PC-3 (cell line): Measurements from ENCODE around the gene SLC6A17.

Experiments
- CTCF ChIP-seq: fragments of 300-600 bp; sonication (generic); conservative IDR thresholded peaks from 2 replicates; pipeline ENCODE4 v1.5.1; 2017; ENCODE audit warnings: antibody characterized with exemption, low read depth, mild to moderate bottlenecking, low read length
- EZH2 ChIP-seq: fragments of 300-600 bp; sonication (generic); IDR thresholded peaks from one replicate; pipeline ENCODE4 v1.6.1; 2017; ENCODE audit warnings: antibody characterized with exemption, mild to moderate bottlenecking, low read length; ENCODE audit not compliant: unreplicated experiment
- EZH2phosphoT487 ChIP-seq: fragments of 300-600 bp; sonication (generic); IDR thresholded peaks from 2 replicates; pipeline ENCODE4 v1.6.1; 2018; ENCODE audit warnings: mild to moderate bottlenecking, antibody characterized with exemption, low read length, borderline replicate concordance

GRCh38 chr1:110138956-110139355 lies 11.3 kb upstream of the SLC6A17 start:
- TF ChIP-seq EZH2 = no peak
- TF ChIP-seq CTCF = no peak
- no peak for TF ChIP-seq EZH2phosphoT487
